Measurements from ENCODE around the gene KCNIP1.

KCNIP1 gene

DNA sequence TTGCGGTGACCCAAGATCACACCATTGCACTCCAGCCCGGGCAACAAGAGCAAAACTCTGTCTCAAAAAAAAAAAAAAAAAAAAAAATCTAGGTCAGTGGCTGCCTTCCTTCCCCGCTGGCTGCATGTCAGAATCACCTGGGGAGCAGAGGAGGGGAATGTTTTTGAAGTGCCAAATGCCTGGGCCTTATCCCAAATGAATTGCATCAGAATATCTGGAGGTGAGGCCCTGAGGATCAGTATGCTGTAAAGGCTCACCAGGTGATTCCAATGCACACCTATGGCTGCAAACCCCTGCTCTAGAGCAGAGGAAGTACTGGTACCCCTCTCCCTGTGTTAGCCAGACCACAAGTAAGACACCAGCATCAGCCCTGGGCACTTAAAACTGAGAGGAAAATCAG lies 235.0 kb downstream of the KCNIP1 start:
- Histone ChIP-seq H4K20me1 (ENCODE audit: insufficient read depth, low read length) (no peaks in the 10 kb centered on the region), H3F3A (ENCODE audit: insufficient read depth, low read length) (no peaks in the 10 kb centered on the region), H3K79me2 (ENCODE audit: insufficient read depth, low read length) (no peaks in the 10 kb centered on the region), H3K4me1 (ENCODE audit: insufficient read depth, low read length, severe bottlenecking) (no peaks in the 10 kb centered on the region), H3K36me3 (ENCODE audit: insufficient read depth, low read length) (no peaks in the 10 kb centered on the region), H3K9ac (ENCODE audit: low read length) (no peak overlapping the region), H3K9me2 (ENCODE audit: low read depth, low read length) (no peaks in the 10 kb centered on the region), H2AFZ (ENCODE audit: low read length) (no peak overlapping the region), H3K4me2 (ENCODE audit: low read length) (no peak overlapping the region), H3K9me3 (ENCODE audit: low read length) (no peaks in the 10 kb centered on the region), H3K27me3 (ENCODE audit: insufficient read depth, low read length) (no peaks in the 10 kb centered on the region; the same call in 1 of the 2 replicates), H3K27ac (ENCODE audit: low read depth, low read length, poor library complexity, severe bottlenecking) (no peak overlapping the region), H3K4me3 (ENCODE audit: low read depth, low read length, poor library complexity, severe bottlenecking) (no peak overlapping the region)
- TF ChIP-seq EZH2 (IDR thresholded peaks at IDR 0.05; ENCODE audit: borderline replicate concordance, low read length): no peak
- TF ChIP-seq, protein P1, sequence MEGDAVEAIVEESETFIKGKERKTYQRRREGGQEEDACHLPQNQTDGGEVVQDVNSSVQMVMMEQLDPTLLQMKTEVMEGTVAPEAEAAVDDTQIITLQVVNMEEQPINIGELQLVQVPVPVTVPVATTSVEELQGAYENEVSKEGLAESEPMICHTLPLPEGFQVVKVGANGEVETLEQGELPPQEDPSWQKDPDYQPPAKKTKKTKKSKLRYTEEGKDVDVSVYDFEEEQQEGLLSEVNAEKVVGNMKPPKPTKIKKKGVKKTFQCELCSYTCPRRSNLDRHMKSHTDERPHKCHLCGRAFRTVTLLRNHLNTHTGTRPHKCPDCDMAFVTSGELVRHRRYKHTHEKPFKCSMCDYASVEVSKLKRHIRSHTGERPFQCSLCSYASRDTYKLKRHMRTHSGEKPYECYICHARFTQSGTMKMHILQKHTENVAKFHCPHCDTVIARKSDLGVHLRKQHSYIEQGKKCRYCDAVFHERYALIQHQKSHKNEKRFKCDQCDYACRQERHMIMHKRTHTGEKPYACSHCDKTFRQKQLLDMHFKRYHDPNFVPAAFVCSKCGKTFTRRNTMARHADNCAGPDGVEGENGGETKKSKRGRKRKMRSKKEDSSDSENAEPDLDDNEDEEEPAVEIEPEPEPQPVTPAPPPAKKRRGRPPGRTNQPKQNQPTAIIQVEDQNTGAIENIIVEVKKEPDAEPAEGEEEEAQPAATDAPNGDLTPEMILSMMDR (IDR thresholded peaks at IDR 0.05; ENCODE audit: low read length): no peak

DNA sequence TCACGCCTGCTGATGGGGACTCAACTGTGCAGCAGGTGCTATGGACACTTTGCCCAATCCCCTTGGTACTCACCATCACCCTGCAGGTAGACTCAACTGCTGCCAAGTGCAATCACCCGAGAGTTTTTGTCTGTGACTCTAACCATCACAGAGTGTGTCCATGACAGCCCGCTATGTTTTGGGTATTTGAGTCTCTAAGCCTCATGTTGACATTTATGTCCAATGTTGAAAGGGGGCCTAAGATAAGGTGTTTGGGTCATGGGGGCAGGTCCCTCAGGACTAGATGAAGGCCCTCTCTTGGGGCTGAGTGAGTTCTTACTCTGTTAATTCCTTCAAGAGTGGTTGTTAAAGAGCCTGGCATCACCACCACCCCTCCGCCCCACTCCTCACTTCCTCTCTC lies 235.6 kb downstream of the KCNIP1 start:
- Histone ChIP-seq H4K20me1 (ENCODE audit: insufficient read depth, low read length) (no peaks in the 10 kb centered on the region), H3K27me3 (ENCODE audit: insufficient read depth, low read length) (no peaks in the 10 kb centered on the region; the same call in 1 of the 2 replicates), H3K27ac (ENCODE audit: low read depth, low read length, poor library complexity, severe bottlenecking) (no peak overlapping the region), H3K79me2 (ENCODE audit: insufficient read depth, low read length) (no peaks in the 10 kb centered on the region), H3K9ac (ENCODE audit: low read length) (no peak overlapping the region), H3K4me1 (ENCODE audit: insufficient read depth, low read length, severe bottlenecking) (no peaks in the 10 kb centered on the region), H3K36me3 (ENCODE audit: insufficient read depth, low read length) (no peaks in the 10 kb centered on the region), H3K9me2 (ENCODE audit: low read depth, low read length) (no peaks in the 10 kb centered on the region), H3K9me3 (ENCODE audit: low read length) (no peaks in the 10 kb centered on the region), H2AFZ (ENCODE audit: low read length) (no peak overlapping the region), H3K4me2 (ENCODE audit: low read length) (no peak overlapping the region), H3K4me3 (ENCODE audit: low read depth, low read length, poor library complexity, severe bottlenecking) (no peak overlapping the region), H3F3A (ENCODE audit: insufficient read depth, low read length) (no peaks in the 10 kb centered on the region)
- no peak for TF ChIP-seq EZH2 (IDR thresholded peaks at IDR 0.05; ENCODE audit: borderline replicate concordance, low read length)
- TF ChIP-seq, protein P1 (IDR thresholded peaks at IDR 0.05; ENCODE audit: low read length): no peak

DNA sequence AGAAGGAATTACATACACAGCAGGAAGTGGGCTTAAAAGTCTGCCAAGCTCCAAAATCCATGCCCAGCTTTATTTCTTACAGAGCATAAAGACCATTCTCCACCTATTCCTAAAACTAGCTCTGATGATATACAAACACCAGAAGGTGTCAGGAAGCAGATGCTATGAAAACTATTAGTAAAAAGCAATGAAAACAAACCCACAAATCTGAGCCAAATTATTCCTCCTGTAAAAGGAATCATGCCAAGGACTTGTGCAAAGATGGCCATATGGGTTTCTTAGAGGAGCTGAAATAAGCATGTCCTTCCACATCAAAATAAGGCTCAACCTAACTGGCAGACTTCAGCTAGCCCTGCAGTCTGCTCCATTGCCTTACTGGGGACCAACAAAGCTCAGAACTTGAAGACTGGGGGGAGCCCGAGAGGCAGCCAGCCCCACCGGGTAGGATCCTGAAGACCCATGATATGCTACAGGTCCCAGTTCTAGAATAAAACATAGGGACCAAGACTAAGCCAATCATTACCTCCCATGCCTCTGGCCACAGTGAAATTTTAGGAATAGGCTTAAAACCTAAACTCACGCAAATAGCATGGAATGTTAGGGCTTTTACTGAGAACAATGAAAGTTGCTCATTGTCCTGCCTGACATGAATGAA lies 236.9 kb downstream of the KCNIP1 start:
- H3K4me2 ChIP-seq (ENCODE audit: low read length): no peak overlapping the region
- no peaks in the 10 kb centered on the region; the same call in 1 of the 2 replicates for H3K27me3 ChIP-seq (ENCODE audit: insufficient read depth, low read length)
- no peaks in the 10 kb centered on the region for H4K20me1 ChIP-seq (ENCODE audit: insufficient read depth, low read length)
- H3K9ac ChIP-seq (ENCODE audit: low read length): no peak overlapping the region
- H3K36me3 ChIP-seq (ENCODE audit: insufficient read depth, low read length): no peaks in the 10 kb centered on the region
- no peak overlapping the region for H2AFZ ChIP-seq (ENCODE audit: low read length)
- TF ChIP-seq EZH2 (IDR thresholded peaks at IDR 0.05; ENCODE audit: borderline replicate concordance, low read length): no peak
- TF ChIP-seq, protein P1 (IDR thresholded peaks at IDR 0.05; ENCODE audit: low read length): no peak
- no peaks in the 10 kb centered on the region for H3F3A ChIP-seq (ENCODE audit: insufficient read depth, low read length)
- H3K9me2 ChIP-seq (ENCODE audit: low read depth, low read length): no peaks in the 10 kb centered on the region
- H3K4me1 ChIP-seq (ENCODE audit: insufficient read depth, low read length, severe bottlenecking): no peaks in the 10 kb centered on the region
- no peaks in the 10 kb centered on the region for H3K79me2 ChIP-seq (ENCODE audit: insufficient read depth, low read length)
- H3K27ac ChIP-seq (ENCODE audit: low read depth, low read length, poor library complexity, severe bottlenecking): no peak overlapping the region
- H3K9me3 ChIP-seq (ENCODE audit: low read length): no peaks in the 10 kb centered on the region
- no peak overlapping the region for H3K4me3 ChIP-seq (ENCODE audit: low read depth, low read length, poor library complexity, severe bottlenecking)
